Keratinocyte (primary cell): Measurements from ENCODE around the gene TBRG4.

ENCODE experiments used
- CTCF ChIP-seq, 3 experiments: IDR thresholded peaks in 1 of 3; conservative IDR thresholded peaks in 1 of 3; optimal IDR thresholded peaks in 1 of 3; 2 replicates in 2 of 3; 3 replicates in 1 of 3; pipeline versions ENCODE3 to v1.5.1; 2011; ENCODE audit warnings: low read length in 3 of 3, mild to moderate bottlenecking in 3 of 3, moderate library complexity in 2 of 3, control low read depth in 1 of 3, inconsistent platforms in 1 of 3; ENCODE audit not compliant: insufficient read depth in 2 of 3; ENCODE audit errors: extremely low read depth in 1 of 3
- EZH2 ChIP-seq: IDR thresholded peaks from one replicate; pipeline ENCODE4 v1.6.1; 2012; ENCODE audit warnings: inconsistent platforms, mild to moderate bottlenecking, low read length, moderate library complexity

DNA sequence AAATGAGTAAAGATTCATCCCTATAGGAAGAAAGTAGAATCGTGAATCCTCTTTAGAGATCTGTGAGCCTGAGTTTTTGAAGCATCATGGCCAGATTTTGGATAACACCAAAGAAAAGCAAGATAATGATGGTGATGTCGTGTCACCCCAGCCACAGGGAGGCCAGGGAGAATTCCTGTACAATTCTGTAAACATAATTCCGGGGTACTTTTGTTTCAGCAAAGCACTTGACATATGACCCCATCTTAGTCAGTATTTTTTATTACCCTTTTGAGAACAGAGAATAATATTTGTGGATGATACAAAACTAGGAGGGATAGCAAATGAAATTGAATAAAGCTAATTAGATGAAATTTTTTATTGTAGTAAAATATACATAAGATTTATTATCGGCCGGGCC is 56.5 kb downstream of the TBRG4 start:
- TF ChIP-seq EZH2 (no peak), CTCF (optimal IDR thresholded peaks at IDR 0.05 in 1 of 3, IDR thresholded peaks at IDR 0.05 in 1 of 3, conservative IDR thresholded peaks at IDR 0.05 in 1 of 3; ENCODE audit: extremely low read depth in 1 of 3, insufficient read depth in 2 of 3, low read length in 3 of 3) (no peak)
